ENCODE results near the gene ANK3.

The ANK3 gene

GRCh38 chr10:60082744-60083344 lies 306.8 kb downstream of the ANK3 start:
- Histone ChIP-seq H4K91ac (ENCODE audit: low read length) (no peak overlapping the region), H3K9me3 (ENCODE audit: control insufficient read depth, low read length) (no peaks in the 10 kb centered on the region), H3K27ac (ENCODE audit: low read length, poor library complexity, severe bottlenecking) (no peak overlapping the region), H3K23ac (ENCODE audit: low read length in 2 of 2) (no peak overlapping the region), H2AFZ (ENCODE audit: low read depth, low read length) (no peak overlapping the region), H3K36me3 (ENCODE audit: control insufficient read depth in 1 of 2, insufficient read depth in 2 of 2, low read depth in 1 of 2, low read length in 2 of 2) (no peaks in the 10 kb centered on the region), H3K14ac (ENCODE audit: low read length in 2 of 2) (no peak overlapping the region), H2BK5ac (ENCODE audit: low read depth, low read length, poor library complexity, severe bottlenecking) (no peak overlapping the region), H3K79me1 (replicated peaks; ENCODE audit: low read length, poor library complexity, severe bottlenecking) (no peaks in the 10 kb centered on the region), H3K27me3 (ENCODE audit: control insufficient read depth in 1 of 2, insufficient read depth in 1 of 2, low read length in 2 of 2) (no peaks in the 10 kb centered on the region), H3K4me2 (ENCODE audit: low read length, poor library complexity, severe bottlenecking) (no peak overlapping the region), H3K9ac (ENCODE audit: low read length) (peak overlapping the region; percentile 57), H4K8ac (ENCODE audit: low read length) (no peak overlapping the region), H3K4me1 (ENCODE audit: control insufficient read depth, insufficient read depth, low read depth, low read length) (no peaks in the 10 kb centered on the region), H2BK120ac (ENCODE audit: low read depth, low read length) (no peak overlapping the region), H3K18ac (ENCODE audit: low read depth in 1 of 2, low read length in 2 of 2) (no peak overlapping the region), H2BK12ac (ENCODE audit: low read length in 2 of 2) (no peak overlapping the region), H3K4ac (ENCODE audit: low read depth in 1 of 2, low read length in 2 of 2) (no peak overlapping the region), H3K4me3 (ENCODE audit: insufficient read depth in 1 of 2, low read depth in 1 of 2, low read length in 2 of 2) (no peak overlapping the region), H2BK15ac (ENCODE audit: low read depth, poor library complexity, severe bottlenecking) (no peak overlapping the region), H2AK5ac (ENCODE audit: low read length, severe bottlenecking) (no peak overlapping the region)
- 91% methylated on average over 4 of the region's 5 CpGs for WGBS
- DNase-seq, result no peak

- Histone ChIP-seq H3K9ac (ENCODE audit: low read length) (peak overlapping the region; percentile 57), H3K4me1 (ENCODE audit: control insufficient read depth, insufficient read depth, low read depth, low read length) (no peaks in the 10 kb centered on the region), H3K23ac (ENCODE audit: low read length in 2 of 2) (no peak overlapping the region), H3K27ac (ENCODE audit: low read length, poor library complexity, severe bottlenecking) (no peak overlapping the region), H2BK15ac (ENCODE audit: low read depth, poor library complexity, severe bottlenecking) (no peak overlapping the region), H4K8ac (ENCODE audit: low read length) (no peak overlapping the region), H3K4me3 (ENCODE audit: insufficient read depth in 1 of 2, low read depth in 1 of 2, low read length in 2 of 2) (no peak overlapping the region), H2AK5ac (ENCODE audit: low read length, severe bottlenecking) (no peak overlapping the region), H3K36me3 (ENCODE audit: control insufficient read depth in 1 of 2, insufficient read depth in 2 of 2, low read depth in 1 of 2, low read length in 2 of 2) (no peaks in the 10 kb centered on the region), H4K91ac (ENCODE audit: low read length) (no peak overlapping the region), H2AFZ (ENCODE audit: low read depth, low read length) (no peak overlapping the region), H3K4me2 (ENCODE audit: low read length, poor library complexity, severe bottlenecking) (no peak overlapping the region), H3K27me3 (ENCODE audit: control insufficient read depth in 1 of 2, insufficient read depth in 1 of 2, low read length in 2 of 2) (no peaks in the 10 kb centered on the region), H2BK120ac (ENCODE audit: low read depth, low read length) (no peak overlapping the region), H2BK5ac (ENCODE audit: low read depth, low read length, poor library complexity, severe bottlenecking) (no peak overlapping the region), H3K18ac (ENCODE audit: low read depth in 1 of 2, low read length in 2 of 2) (no peak overlapping the region), H3K9me3 (ENCODE audit: control insufficient read depth, low read length) (no peaks in the 10 kb centered on the region), H3K79me1 (replicated peaks; ENCODE audit: low read length, poor library complexity, severe bottlenecking) (no peaks in the 10 kb centered on the region), H3K4ac (ENCODE audit: low read depth in 1 of 2, low read length in 2 of 2) (no peak overlapping the region), H2BK12ac (ENCODE audit: low read length in 2 of 2) (no peak overlapping the region), H3K14ac (ENCODE audit: low read length in 2 of 2) (no peak overlapping the region)
- no peak for DNase-seq
- WGBS, result 72% methylated on average over 6 of the region's 6 CpGs
Observed at GRCh38 chr10:60082341-60082740, 307.3 kb downstream of the ANK3 start.

DNA sequence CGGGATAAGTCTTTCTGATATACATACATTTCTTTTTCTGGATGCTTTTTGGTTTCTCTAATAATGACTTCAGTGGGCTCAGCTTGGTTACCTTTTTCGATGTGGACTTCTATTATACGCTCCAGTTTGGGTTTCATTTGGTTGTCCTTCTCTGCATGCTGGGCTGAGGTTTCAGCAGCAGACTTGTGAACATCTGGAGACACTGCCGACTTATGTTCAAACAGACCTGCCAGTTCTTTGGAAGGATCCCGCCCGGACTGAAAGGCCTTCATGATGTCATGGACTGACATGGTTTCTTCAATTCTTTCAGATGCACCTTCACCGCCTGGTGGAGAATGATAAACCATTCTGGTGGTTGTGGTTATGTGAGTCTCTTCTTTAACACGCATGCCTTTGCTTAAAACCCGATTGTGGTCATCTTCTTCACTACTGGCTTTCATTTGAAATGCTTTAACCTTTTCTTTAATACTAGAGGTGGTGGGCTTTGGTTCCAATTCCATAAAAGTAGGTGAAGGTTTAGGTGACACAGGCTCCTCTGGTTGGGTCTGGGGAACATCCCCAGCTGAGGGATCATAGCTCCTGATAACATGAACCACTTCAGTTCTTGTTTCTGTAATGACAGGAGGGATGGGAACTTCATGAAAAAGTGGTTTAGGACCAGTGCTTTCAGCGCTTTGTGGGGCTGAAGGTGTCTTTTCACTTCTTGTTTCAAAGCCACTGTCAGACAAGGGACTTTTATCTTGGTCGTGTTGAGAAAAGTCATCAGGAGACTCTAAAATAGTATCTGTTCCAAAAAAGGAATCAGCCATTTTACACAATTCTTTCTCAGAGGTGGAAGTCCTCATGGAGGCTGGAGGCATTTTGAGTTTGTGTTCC lies 315.7 kb downstream of the ANK3 start:
- H3K4me2 ChIP-seq (ENCODE audit: low read length, poor library complexity, severe bottlenecking), result no peak overlapping the region
- no peaks in the 10 kb centered on the region for H3K9me3 ChIP-seq (ENCODE audit: control insufficient read depth, low read length)
- H3K23ac ChIP-seq (ENCODE audit: low read length in 2 of 2), result no peak overlapping the region
- no peak overlapping the region for H3K14ac ChIP-seq (ENCODE audit: low read length in 2 of 2)
- H3K9ac ChIP-seq (ENCODE audit: low read length), result no peak overlapping the region
- peaks cover 0 to 11% of the 10 kb centered on the region in 2 experiments for H3K27me3 ChIP-seq (ENCODE audit: control insufficient read depth in 1 of 2, insufficient read depth in 1 of 2, low read length in 2 of 2)
- H3K36me3 ChIP-seq (ENCODE audit: control insufficient read depth in 1 of 2, insufficient read depth in 2 of 2, low read depth in 1 of 2, low read length in 2 of 2), result peaks cover 0 to 9% of the 10 kb centered on the region in 2 experiments
- no peak overlapping the region for H3K27ac ChIP-seq (ENCODE audit: low read length, poor library complexity, severe bottlenecking)
- no peak overlapping the region for H2BK12ac ChIP-seq (ENCODE audit: low read length in 2 of 2)
- no peak overlapping the region for H3K18ac ChIP-seq (ENCODE audit: low read depth in 1 of 2, low read length in 2 of 2)
- no peak overlapping the region for H4K8ac ChIP-seq (ENCODE audit: low read length)
- no peak overlapping the region for H3K4ac ChIP-seq (ENCODE audit: low read depth in 1 of 2, low read length in 2 of 2)
- no peak overlapping the region for H3K4me3 ChIP-seq (ENCODE audit: insufficient read depth in 1 of 2, low read depth in 1 of 2, low read length in 2 of 2)
- WGBS, result 97% methylated on average over 8 of the region's 11 CpGs
- H4K91ac ChIP-seq (ENCODE audit: low read length), result no peak overlapping the region
- no peak overlapping the region for H2BK15ac ChIP-seq (ENCODE audit: low read depth, poor library complexity, severe bottlenecking)
- H3K79me1 ChIP-seq (replicated peaks; ENCODE audit: low read length, poor library complexity, severe bottlenecking), result no peaks in the 10 kb centered on the region
- H3K4me1 ChIP-seq (ENCODE audit: control insufficient read depth, insufficient read depth, low read depth, low read length), result no peaks in the 10 kb centered on the region
- no peak overlapping the region for H2BK5ac ChIP-seq (ENCODE audit: low read depth, low read length, poor library complexity, severe bottlenecking)
- DNase-seq, result no peak
- H2AFZ ChIP-seq (ENCODE audit: low read depth, low read length), result no peak overlapping the region
- no peak overlapping the region for H2BK120ac ChIP-seq (ENCODE audit: low read depth, low read length)
- H2AK5ac ChIP-seq (ENCODE audit: low read length, severe bottlenecking), result no peak overlapping the region

GRCh38 chr10:60073397-60073780 lies 316.3 kb downstream of the ANK3 start:
- H3K4me3 ChIP-seq (ENCODE audit: insufficient read depth in 1 of 2, low read depth in 1 of 2, low read length in 2 of 2), result no peak overlapping the region
- H3K18ac ChIP-seq (ENCODE audit: low read depth in 1 of 2, low read length in 2 of 2), result no peak overlapping the region
- H3K4me2 ChIP-seq (ENCODE audit: low read length, poor library complexity, severe bottlenecking), result no peak overlapping the region
- peaks cover 0 to 9% of the 10 kb centered on the region in 2 experiments for H3K36me3 ChIP-seq (ENCODE audit: control insufficient read depth in 1 of 2, insufficient read depth in 2 of 2, low read depth in 1 of 2, low read length in 2 of 2)
- no peak overlapping the region for H2AFZ ChIP-seq (ENCODE audit: low read depth, low read length)
- no peak overlapping the region for H4K91ac ChIP-seq (ENCODE audit: low read length)
- 83% methylated on average over 4 of the region's 4 CpGs for WGBS
- no peak overlapping the region for H2AK5ac ChIP-seq (ENCODE audit: low read length, severe bottlenecking)
- peaks cover 0 to 11% of the 10 kb centered on the region in 2 experiments for H3K27me3 ChIP-seq (ENCODE audit: control insufficient read depth in 1 of 2, insufficient read depth in 1 of 2, low read length in 2 of 2)
- H3K14ac ChIP-seq (ENCODE audit: low read length in 2 of 2), result no peak overlapping the region
- no peak overlapping the region for H2BK12ac ChIP-seq (ENCODE audit: low read length in 2 of 2)
- no peak overlapping the region for H2BK120ac ChIP-seq (ENCODE audit: low read depth, low read length)
- no peak for DNase-seq
- H3K79me1 ChIP-seq (replicated peaks; ENCODE audit: low read length, poor library complexity, severe bottlenecking), result no peaks in the 10 kb centered on the region
- no peak overlapping the region for H3K23ac ChIP-seq (ENCODE audit: low read length in 2 of 2)
- no peak overlapping the region for H2BK5ac ChIP-seq (ENCODE audit: low read depth, low read length, poor library complexity, severe bottlenecking)
- H2BK15ac ChIP-seq (ENCODE audit: low read depth, poor library complexity, severe bottlenecking), result no peak overlapping the region
- no peaks in the 10 kb centered on the region for H3K9me3 ChIP-seq (ENCODE audit: control insufficient read depth, low read length)
- H4K8ac ChIP-seq (ENCODE audit: low read length), result no peak overlapping the region
- H3K9ac ChIP-seq (ENCODE audit: low read length), result no peak overlapping the region
- H3K27ac ChIP-seq (ENCODE audit: low read length, poor library complexity, severe bottlenecking), result no peak overlapping the region
- no peaks in the 10 kb centered on the region for H3K4me1 ChIP-seq (ENCODE audit: control insufficient read depth, insufficient read depth, low read depth, low read length)
- no peak overlapping the region for H3K4ac ChIP-seq (ENCODE audit: low read depth in 1 of 2, low read length in 2 of 2)

Data from mesenchymal stem cell (in vitro differentiated cells and primary cell).